Esophagus mucosa (tissue), 1 donor: ENCODE measurements around the gene MPRIP. TPM values are rescaled to one million over a fixed set of nuclear protein-coding genes. Genes with fewer than 3 reads are reported as not detected.
"Not testable (repeated sequence)": the region's sequence is repeated elsewhere in the genome, so short reads cannot be mapped to it uniquely, and the experiment has no call there.

Source experiments
- ATAC-seq: fragments of 200-7000 bp; cut with Tn5 transposase; one replicate; pipeline ENCODE4 v1.9.1; 2020
- total RNA-seq: library from RNA; stranded (reverse); gene quantifications from one replicate; pipeline ENCODE4 v1.2.4, GENCODE V29; 2023
- donor health status: DM: yes; HTN: yes; CAD: no.

MPRIP gene
- total RNA-seq, 1 donor from 2014 or later, result 132 TPM

- ATAC-seq, result no peak
Observed at GRCh38 chr17:17127156-17127555, 84.9 kb downstream of the MPRIP start.

GRCh38 chr17:17127730-17128291, 85.6 kb downstream of the MPRIP start:
- no peak for ATAC-seq

GRCh38 chr17:17128476-17129075, 86.3 kb downstream of the MPRIP start:
- ATAC-seq, result no peak

GRCh38 chr17:17129466-17129865, 87.2 kb downstream of the MPRIP start:
- peak; percentile 58 for ATAC-seq

- no peak for ATAC-seq
Observed at GRCh38 chr17:17130077-17130844, 88.0 kb downstream of the MPRIP start.

GRCh38 chr17:17131839-17132238, 89.6 kb downstream of the MPRIP start:
- ATAC-seq, result no peak

GRCh38 chr17:17132746-17133145, 90.5 kb downstream of the MPRIP start:
- ATAC-seq, result no peak

- no peak for ATAC-seq
Observed at GRCh38 chr17:17134051-17134956, 92.0 kb downstream of the MPRIP start.

- no peak for ATAC-seq
Observed at GRCh38 chr17:17134957-17135333, 92.7 kb downstream of the MPRIP start.

GRCh38 chr17:17136221-17136620, 94.0 kb downstream of the MPRIP start:
- not testable (repeated sequence) for ATAC-seq

- no peak for ATAC-seq
Observed at GRCh38 chr17:17137731-17138585, 95.7 kb downstream of the MPRIP start.

- ATAC-seq, result no peak
Observed at GRCh38 chr17:17139972-17140589, 97.8 kb downstream of the MPRIP start.

- peak; percentile 58 for ATAC-seq
Observed at GRCh38 chr17:17140590-17140980, 98.3 kb downstream of the MPRIP start.

GRCh38 chr17:17141279-17141678, 99.0 kb downstream of the MPRIP start:
- no peak for ATAC-seq

GRCh38 chr17:17141860-17142552, 99.7 kb downstream of the MPRIP start:
- ATAC-seq, result peak; percentile 60

- no peak for ATAC-seq
Observed at GRCh38 chr17:17142556-17142955, 100.3 kb downstream of the MPRIP start.

GRCh38 chr17:17143501-17143900, 101.2 kb downstream of the MPRIP start:
- ATAC-seq, result no peak

- no peak for ATAC-seq
Observed at GRCh38 chr17:17144061-17144460, 101.8 kb downstream of the MPRIP start.

GRCh38 chr17:17144916-17145665, 102.8 kb downstream of the MPRIP start:
- ATAC-seq, result no peak

- no peak for ATAC-seq
Observed at GRCh38 chr17:17146786-17147406, 104.6 kb downstream of the MPRIP start.
